Fibroblast of lung (primary cell): ENCODE measurements around the gene UBE2E3. TPM values are rescaled to one million over a fixed set of nuclear protein-coding genes. Genes with fewer than 3 reads are reported as not detected.

Source experiments
- DNase-seq, 2 donors: peaks; one replicate each; pipeline versions ENCODE4 v3.0.0 to v3.0.0-alpha.2; 2010; ENCODE audit warnings: low read depth in 2 of 2
- H2AFZ ChIP-seq: 2 replicates; pipeline ENCODE4 v1.5.1; 2012; ENCODE audit warnings: low read length, control low read depth, inconsistent platforms
- H3K27ac ChIP-seq: 2 replicates; pipeline ENCODE4 v1.5.1; 2011; ENCODE audit warnings: low read length, control low read depth; ENCODE audit not compliant: insufficient read depth
- H3K27me3 ChIP-seq: 2 replicates; pipeline ENCODE4 v1.5.1; 2011; ENCODE audit warnings: mild to moderate bottlenecking, low read length; ENCODE audit not compliant: control insufficient read depth, insufficient read depth
- H3K36me3 ChIP-seq: 2 replicates; pipeline ENCODE4 v1.5.1; 2011; ENCODE audit warnings: low read length; ENCODE audit not compliant: control insufficient read depth, insufficient read depth
- H3K4me1 ChIP-seq: 2 replicates; pipeline ENCODE4 v1.5.1; 2011; ENCODE audit warnings: low read length; ENCODE audit not compliant: control insufficient read depth, insufficient read depth; ENCODE audit errors: extremely low read depth
- H3K4me2 ChIP-seq: 2 replicates; pipeline ENCODE4 v1.5.1; 2011; ENCODE audit warnings: low read length, control low read depth; ENCODE audit not compliant: insufficient read depth; ENCODE audit errors: extremely low read depth
- H3K4me3 ChIP-seq, 4 experiments: fragments of 200-600 bp in 1 of 4; sonication (generic) in 1 of 4; replicated peaks in 1 of 4; 2 replicates each; pipeline ENCODE4 v1.5.1; 2011 to 2016; ENCODE audit warnings: low read length in 4 of 4, low read depth in 3 of 4, mild to moderate bottlenecking in 3 of 4, control low read depth in 2 of 4, inconsistent platforms in 1 of 4, mixed read lengths in 1 of 4; ENCODE audit not compliant: insufficient read depth in 1 of 4; ENCODE audit errors: control extremely low read depth in 1 of 4
- H3K79me2 ChIP-seq: 2 replicates; pipeline ENCODE4 v1.5.1; 2012; ENCODE audit warnings: mild to moderate bottlenecking, low read length, inconsistent platforms; ENCODE audit not compliant: control insufficient read depth, insufficient read depth
- H3K9ac ChIP-seq: 2 replicates; pipeline ENCODE4 v1.5.1; 2011; ENCODE audit warnings: mild to moderate bottlenecking, low read length, control low read depth; ENCODE audit not compliant: insufficient read depth
- H3K9me3 ChIP-seq: 2 replicates; pipeline ENCODE4 v1.5.1; 2012; ENCODE audit warnings: low read depth, low read length; ENCODE audit not compliant: control insufficient read depth, insufficient read depth
- H4K20me1 ChIP-seq: 2 replicates; pipeline ENCODE4 v1.5.1; 2011; ENCODE audit warnings: low read length; ENCODE audit not compliant: control insufficient read depth, insufficient read depth; ENCODE audit errors: extremely low read depth
- CTCF ChIP-seq, 2 donors: IDR thresholded peaks in 1 of 2; conservative IDR thresholded peaks in 1 of 2; 1 replicate in 1 of 2; 2 replicates in 1 of 2; pipeline ENCODE4 v1.5.1; 2011 to 2012; ENCODE audit warnings: low read length in 2 of 2, control low read depth in 1 of 2, inconsistent platforms in 1 of 2, low read depth in 1 of 2, mild to moderate bottlenecking in 1 of 2
- EZH2 ChIP-seq: IDR thresholded peaks from 2 replicates; pipeline ENCODE4 v1.5.1; 2012; ENCODE audit warnings: low read length, control low read depth, mild to moderate bottlenecking; ENCODE audit errors: missing control alignments
- polyA plus RNA-seq, 2 donors: library from polyadenylated mRNA; depleted of rRNA in 1 of 2; stranded (reverse) in 1 of 2; unstranded in 1 of 2; fragments of >200 nt; gene quantifications; 2 replicates each; pipeline ENCODE4 v1.2.1, GENCODE V29; 2011 to 2012; ENCODE audit warnings: missing spikeins in 1 of 2
- total RNA-seq: library from RNA; depleted of rRNA; stranded (reverse); fragments of >200 nt; gene quantifications from 2 replicates; pipeline ENCODE4 v1.2.1, GENCODE V29; 2014

The UBE2E3 gene
- total and polyA plus RNA-seq, 2 donors (not counting 1 experiment from before 2014, with no cell fraction given): 57.5 to 138 TPM

GRCh38 chr2:181008407-181008806 is 28.0 kb downstream of the UBE2E3 start:
- Histone ChIP-seq H3K9ac (no peak overlapping the region), H4K20me1 (no peaks in the 10 kb centered on the region)
- peak in 1 of 2 donors; percentile 18 for DNase-seq

GRCh38 chr2:181021199-181021789 is 40.9 kb downstream of the UBE2E3 start:
- Histone ChIP-seq H3K36me3 (no peaks in the 10 kb centered on the region), H3K27me3 (no peaks in the 10 kb centered on the region), H3K4me1 (no peaks in the 10 kb centered on the region), H3K27ac (no peak overlapping the region), H3K9me3 (no peaks in the 10 kb centered on the region), H4K20me1 (no peaks in the 10 kb centered on the region), H3K4me2 (no peak overlapping the region), H3K4me3 (no peak overlapping the region), H2AFZ (no peak overlapping the region), H3K79me2 (peaks cover 93% of the 10 kb centered on the region), H3K9ac (no peak overlapping the region)
- DNase-seq: no peak
- TF ChIP-seq CTCF (conservative IDR thresholded peaks at IDR 0.05 in 1 of 2, IDR thresholded peaks at IDR 0.05 in 1 of 2; ENCODE audit: low read depth in 1 of 2, low read length in 2 of 2) (no peak), EZH2 (no peak)

More at GRCh38 chr2:181008407-181008806, 28.0 kb downstream of the UBE2E3 start:
- H3K36me3 ChIP-seq: no peaks in the 10 kb centered on the region
- no peak overlapping the region for H3K4me2 ChIP-seq
- H3K9me3 ChIP-seq: no peaks in the 10 kb centered on the region
- H3K79me2 ChIP-seq: peaks cover 99% of the 10 kb centered on the region
- H2AFZ ChIP-seq: no peak overlapping the region
- H3K27ac ChIP-seq: no peak overlapping the region
- H3K4me3 ChIP-seq: no peak overlapping the region
- TF ChIP-seq CTCF (conservative IDR thresholded peaks at IDR 0.05 in 1 of 2, IDR thresholded peaks at IDR 0.05 in 1 of 2; ENCODE audit: low read depth in 1 of 2, low read length in 2 of 2) (no peak), EZH2 (no peak)
- no peaks in the 10 kb centered on the region for H3K27me3 ChIP-seq
- no peaks in the 10 kb centered on the region for H3K4me1 ChIP-seq

- H3K9me3 ChIP-seq: no peaks in the 10 kb centered on the region
- no peak overlapping the region for H2AFZ ChIP-seq
- peaks cover 93% of the 10 kb centered on the region for H3K79me2 ChIP-seq
- H3K4me2 ChIP-seq: no peak overlapping the region
- no peak overlapping the region for H3K4me3 ChIP-seq
- H3K27ac ChIP-seq: no peak overlapping the region
- H3K27me3 ChIP-seq: no peaks in the 10 kb centered on the region
- TF ChIP-seq CTCF (conservative IDR thresholded peaks at IDR 0.05 in 1 of 2, IDR thresholded peaks at IDR 0.05 in 1 of 2; ENCODE audit: low read depth in 1 of 2, low read length in 2 of 2) (no peak), EZH2 (no peak)
- H3K36me3 ChIP-seq: no peaks in the 10 kb centered on the region
- no peak for DNase-seq
- no peaks in the 10 kb centered on the region for H3K4me1 ChIP-seq
- H4K20me1 ChIP-seq: no peaks in the 10 kb centered on the region
- H3K9ac ChIP-seq: no peak overlapping the region
Observed at GRCh38 chr2:181022652-181023051, 42.2 kb downstream of the UBE2E3 start.
